GM18511 (cell line): ENCODE data around the gene LETM1.

Experiments
- ATAC-seq: cut with Tn5 transposase; IDR thresholded peaks from one replicate; pipeline ENCODE4 v1.9.1; 2021; ENCODE audit warnings: mild to moderate bottlenecking, moderate library complexity; ENCODE audit not compliant: unreplicated experiment

LETM1 gene

DNA sequence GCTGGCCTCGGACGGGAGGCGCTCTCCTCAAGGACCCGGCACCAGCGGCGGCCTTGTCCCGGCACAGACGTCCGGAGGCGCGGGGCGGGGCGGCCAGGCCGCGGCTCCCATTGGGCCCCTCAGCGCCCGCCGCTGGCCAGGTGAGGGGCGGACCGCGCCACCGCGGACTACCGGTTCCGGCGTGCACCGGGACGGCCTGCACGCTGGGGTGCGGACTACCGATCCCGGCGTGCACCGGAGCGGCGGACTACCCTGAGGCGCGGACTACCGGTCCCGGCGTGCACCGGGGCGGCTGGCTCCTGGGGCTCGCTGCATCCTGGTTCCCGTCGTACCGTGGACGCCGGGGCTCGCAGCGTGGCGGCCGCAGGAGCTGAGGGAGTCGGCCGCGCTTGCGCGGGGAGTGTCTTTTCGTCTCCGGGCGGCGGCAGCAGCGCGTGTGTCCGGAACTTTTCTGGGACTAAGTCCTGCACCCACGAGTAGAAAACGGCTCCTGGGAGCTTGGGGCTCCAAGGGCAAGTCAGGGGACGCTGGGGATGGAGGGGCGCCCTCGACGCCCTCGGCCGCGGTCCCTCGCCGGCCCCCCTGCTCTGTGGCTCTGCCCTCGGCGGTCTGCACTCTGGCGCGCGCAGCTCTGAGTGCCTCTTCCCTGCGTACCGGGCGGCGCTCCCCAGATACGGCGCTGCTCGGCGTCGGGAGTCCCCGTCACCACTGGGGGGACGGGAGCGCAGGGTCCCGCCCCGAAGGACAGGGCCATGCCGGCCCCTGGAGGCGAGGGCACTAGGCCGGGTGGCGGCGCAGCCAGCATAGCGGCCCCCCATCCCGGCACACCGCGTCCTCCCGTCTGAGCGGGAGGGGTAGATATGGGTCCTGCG is at the start of gene LETM1:
TSS of gene LETM1 (minus strand) at position 86 of the 872 bp plus-strand sequence. CDS start 206 bp downstream, outside the sequence.
- peak; percentile 91 for ATAC-seq

- no peak for ATAC-seq
Measured at GRCh38 chr4:1904042-1904441, 48.1 kb upstream of the LETM1 start.

- no peak for ATAC-seq
Measured at GRCh38 chr4:1903035-1903434, 47.1 kb upstream of the LETM1 start.

DNA sequence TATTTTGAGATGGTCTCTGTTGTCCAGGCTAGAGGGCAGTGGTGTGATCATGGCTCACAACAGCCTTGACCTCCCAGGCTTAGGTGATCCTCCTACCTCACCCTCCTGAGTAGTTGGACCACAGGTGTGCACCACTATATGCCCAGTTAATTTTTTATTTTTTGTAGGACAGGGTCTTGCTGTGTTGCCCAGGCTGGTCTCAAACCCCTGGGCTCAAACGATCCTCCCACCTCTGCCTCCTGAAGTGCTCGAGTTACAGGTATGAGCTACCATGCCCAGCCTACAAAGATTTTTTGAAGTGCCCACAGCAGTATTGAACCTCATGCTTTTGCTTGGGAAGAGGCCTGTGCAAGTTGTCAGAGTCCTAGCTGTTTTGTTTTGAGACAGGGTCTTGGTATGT is 46.3 kb upstream of the LETM1 start:
- no peak for ATAC-seq

- ATAC-seq: no peak
Measured at GRCh38 chr4:1901127-1901526, 45.2 kb upstream of the LETM1 start.

- ATAC-seq: no peak
Measured at GRCh38 chr4:1900624-1901023, 44.7 kb upstream of the LETM1 start.

DNA sequence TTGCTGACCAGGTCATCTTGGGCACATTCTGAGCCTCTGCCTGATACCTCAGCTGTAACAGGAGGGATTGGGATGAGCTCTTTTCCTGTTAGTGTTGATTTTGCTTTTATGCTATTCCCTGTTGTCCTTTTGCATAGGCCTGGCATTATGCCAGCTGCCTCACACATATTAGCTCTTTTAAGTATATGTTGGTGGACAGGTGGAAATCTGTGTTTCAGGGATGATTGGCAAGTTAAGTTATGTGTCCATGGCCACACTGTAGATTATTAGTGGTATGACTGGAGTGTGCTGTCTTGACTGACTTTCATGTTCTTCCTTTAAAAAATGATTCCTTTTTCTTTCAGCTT is 44.1 kb upstream of the LETM1 start:
- no peak for ATAC-seq

DNA sequence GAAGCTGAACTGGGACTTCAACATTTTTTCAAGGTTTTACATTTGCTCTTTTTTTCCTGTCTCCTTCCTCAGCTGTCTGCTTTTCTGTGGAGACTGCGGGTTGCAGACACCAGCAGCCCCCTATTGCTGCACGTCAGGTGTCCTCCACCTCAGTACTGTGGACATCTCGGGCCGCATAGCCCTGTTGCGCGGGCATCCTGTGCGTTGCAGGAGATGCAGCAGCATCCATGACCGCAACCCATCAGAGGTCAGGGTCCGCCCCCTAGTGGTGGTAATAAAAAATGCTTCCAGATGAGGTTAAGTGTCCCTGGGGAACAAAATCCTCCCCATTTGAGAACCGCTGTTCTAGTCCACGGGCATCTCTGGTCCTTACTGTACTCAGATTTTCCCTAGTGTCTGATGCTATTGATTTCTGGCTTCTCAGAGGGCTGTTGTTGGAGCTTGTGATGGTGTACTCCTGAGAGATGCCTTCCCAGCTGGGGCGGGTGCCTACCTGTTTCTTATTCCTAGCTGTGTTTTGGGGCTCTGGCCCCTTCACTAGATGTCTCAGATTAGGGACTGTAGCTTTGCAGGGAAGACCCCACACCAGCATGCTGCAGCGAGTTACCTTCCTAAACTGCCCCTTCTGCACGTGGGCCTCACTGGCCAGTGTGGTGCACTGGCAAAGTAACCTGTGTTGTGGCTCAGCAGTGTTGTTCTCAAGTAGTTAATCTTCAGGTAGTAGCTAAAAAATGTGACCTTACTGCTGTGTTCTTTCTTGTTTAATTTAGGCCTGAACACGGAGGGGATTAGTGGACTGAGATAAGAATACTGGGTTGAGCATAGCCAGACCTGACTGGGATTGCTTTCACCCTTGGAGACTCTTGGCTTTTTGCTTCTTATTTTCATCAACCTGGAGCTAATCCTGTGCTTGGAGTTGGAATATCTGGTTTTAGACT is 43.5 kb upstream of the LETM1 start:
- peak; percentile 86 for ATAC-seq

DNA sequence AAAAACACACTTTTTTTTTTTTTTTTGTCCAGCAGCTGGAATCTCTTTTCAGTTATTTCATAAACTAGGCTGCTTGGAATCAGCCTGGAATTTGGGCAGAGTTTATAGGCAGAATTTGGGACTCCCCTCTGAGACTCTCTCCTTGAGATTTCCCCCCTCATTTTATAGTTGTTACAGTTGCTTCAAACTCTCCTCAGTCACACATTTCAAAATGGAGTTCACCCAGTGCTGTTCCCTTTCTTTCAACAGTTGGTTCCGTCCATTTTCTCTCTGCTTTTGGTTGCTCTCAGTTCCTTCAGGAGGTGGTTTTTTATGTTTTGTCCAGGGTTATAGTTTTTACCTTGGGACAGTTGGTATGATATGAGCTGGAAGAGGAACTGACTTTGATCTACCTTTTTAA is 42.7 kb upstream of the LETM1 start:
- ATAC-seq: peak; percentile 37

GRCh38 chr4:1898007-1898406 is 42.1 kb upstream of the LETM1 start:
- ATAC-seq: no peak

- ATAC-seq: no peak
Measured at GRCh38 chr4:1896658-1896991, 40.7 kb upstream of the LETM1 start.

DNA sequence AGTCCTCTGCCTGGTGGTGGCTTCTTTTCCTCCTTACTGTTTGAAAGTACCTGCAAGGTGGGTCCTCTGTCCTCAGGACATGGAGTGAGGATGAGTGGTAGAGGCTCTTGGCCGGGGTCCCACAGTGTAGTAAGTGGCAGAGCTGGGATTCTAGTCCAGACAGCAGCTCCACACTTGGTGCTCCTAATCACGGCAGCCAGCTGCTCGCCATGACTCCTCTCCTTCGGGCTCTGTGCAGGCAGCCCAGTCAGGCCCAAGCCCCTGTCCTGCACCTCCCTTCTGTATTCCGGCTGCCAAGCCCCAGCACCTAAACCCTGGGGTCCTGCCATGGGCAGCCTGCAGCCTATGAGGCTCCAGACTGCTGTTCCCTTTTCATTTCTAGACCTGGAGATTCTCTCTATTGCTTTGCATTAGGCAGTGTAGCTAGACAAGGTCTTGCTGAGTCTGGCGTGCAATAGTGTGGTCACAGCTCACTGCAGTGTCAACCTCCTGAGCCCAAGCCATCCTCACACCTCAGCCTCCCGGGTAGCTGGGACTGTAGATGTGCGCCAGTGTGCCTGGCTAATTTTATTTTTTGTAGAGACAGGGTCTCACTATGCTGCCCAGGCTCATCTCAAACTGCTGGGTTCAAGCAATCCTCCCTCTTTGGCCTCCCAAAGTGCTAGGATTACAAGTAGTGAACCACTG is 40.2 kb upstream of the LETM1 start:
- no peak for ATAC-seq

DNA sequence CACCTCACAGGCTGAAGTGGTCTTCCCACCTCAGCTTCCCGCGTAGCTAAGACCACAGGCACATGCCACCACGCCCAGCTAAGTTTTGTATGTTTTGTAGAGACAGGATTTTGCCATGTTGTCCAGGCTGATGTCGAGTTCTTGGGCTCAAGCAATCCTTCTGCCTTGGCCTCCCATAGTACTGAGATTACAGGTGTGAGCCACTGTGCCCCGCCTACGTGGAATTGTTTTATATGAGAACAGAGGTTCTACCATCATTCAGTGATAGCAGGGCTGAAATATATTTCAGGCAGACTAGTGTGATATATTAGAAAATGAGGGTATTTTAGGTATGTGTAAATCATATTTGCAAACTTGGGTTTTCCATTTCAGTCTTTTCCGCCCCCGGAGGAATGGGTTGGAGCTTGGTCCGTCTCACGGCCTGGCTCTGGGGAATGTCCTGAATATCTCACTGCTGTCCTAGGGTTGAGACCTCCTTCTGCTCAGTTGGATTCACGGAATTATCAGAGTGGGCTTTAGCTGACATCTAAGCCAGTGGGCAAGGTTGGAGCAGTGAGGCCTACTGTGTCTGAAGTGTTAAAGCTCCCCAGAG is 35.1 kb upstream of the LETM1 start:
- no peak for ATAC-seq

GRCh38 chr4:1887052-1887451 is 31.1 kb upstream of the LETM1 start:
- ATAC-seq: no peak

DNA sequence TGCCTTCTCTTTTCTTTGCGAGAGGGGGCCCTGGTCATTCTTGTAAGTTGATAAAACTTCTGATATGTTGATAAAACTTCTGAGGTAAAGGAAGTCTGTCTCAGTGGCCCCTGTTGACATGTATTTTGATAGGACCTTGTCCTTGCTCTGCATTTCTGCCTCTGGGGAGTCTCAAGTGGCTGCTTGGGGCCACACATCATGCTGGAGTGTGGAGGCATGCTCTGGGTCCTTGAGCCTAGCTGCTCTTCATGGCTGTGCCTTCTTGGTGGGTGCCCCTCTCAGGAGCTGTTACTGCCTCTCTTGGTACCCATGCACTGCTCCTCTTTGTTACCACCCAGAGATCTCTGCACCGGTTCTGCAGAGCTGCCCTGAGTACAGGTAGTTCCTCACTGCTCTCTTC is 29.5 kb upstream of the LETM1 start:
- ATAC-seq: no peak

DNA sequence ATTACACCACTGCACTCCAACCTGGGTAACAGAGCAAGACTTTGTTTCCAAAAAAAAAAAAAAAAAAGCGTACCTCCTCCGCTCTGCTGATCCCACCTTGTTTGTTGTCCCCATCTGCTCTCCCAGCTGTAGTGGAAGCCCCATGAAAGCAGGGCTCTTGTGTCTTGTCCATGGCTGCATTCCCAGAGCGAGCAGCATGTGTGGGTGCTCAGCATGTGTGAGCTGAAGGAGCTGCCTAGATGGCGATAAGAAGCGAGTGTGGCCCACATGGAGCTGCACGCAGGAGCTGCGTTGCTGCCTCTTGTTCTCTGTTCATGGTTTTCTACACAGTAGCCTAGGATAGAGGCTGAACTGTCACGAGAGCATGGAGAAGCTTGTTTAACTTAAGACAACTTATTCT is 27.6 kb upstream of the LETM1 start:
- no peak for ATAC-seq

GRCh38 chr4:1882850-1883271 is 26.9 kb upstream of the LETM1 start:
- ATAC-seq: no peak

GRCh38 chr4:1880332-1880731 is 24.4 kb upstream of the LETM1 start:
- no peak for ATAC-seq

GRCh38 chr4:1879485-1879884 is 23.5 kb upstream of the LETM1 start:
- ATAC-seq: no peak

DNA sequence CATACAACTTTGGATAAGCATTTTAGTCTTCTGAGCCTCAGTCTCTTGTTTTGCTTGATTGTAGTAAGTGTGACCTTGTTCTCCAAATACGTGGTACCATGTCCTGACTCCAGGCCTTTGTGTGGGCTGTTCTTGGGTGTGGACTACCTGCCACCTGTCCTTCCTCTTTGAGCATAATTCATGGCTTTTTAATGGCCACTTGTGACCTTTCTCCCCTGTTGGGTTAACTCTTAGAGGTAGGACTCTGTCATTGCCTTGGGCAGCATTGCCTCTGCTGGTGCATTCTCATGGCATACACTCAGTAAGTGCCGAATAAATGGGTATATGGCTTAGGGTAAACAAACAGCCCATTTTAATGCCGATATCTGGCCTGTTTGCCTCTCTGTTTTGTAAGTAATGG is 18.2 kb upstream of the LETM1 start:
- no peak for ATAC-seq

DNA sequence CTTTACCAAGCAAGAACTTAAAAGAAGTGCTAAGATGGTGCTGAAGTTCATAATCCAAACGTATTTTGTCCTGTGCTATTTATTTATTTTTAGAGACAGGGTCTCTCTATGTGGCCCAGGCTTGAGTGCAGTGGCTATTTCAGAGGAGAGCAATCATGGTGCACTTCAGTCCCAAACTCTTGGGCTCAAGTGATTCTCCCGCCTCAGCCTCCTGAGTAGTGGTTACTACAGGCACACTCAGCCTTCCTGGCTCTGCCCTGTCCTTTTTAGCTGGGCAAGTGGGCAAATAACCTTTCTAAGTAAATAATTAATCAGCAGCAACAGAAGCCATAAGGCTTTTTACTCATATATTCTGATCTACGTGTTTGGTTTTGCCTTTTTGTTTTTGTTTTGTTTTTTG is 17.8 kb upstream of the LETM1 start:
- ATAC-seq: no peak
